Stimulated activated CD4-positive, alpha-beta T cell treated with anti-CD3 and anti-CD28 coated beads, Interleukin-1b, Interleukin-23, amount 100 ng/mL, for 1 hour (primary cell): Measurements from ENCODE around the gene IFI27L1.

Experiments used
- DNase-seq, 2 donors: peaks; one replicate each; pipeline ENCODE4 v3.0.0-alpha.2; 2020; ENCODE audit warnings: low read depth in 2 of 2

IFI27L1 gene

GRCh38 chr14:94113908-94114588 lies 32.9 kb downstream of the IFI27L1 start:
- DNase-seq = no peak

DNA sequence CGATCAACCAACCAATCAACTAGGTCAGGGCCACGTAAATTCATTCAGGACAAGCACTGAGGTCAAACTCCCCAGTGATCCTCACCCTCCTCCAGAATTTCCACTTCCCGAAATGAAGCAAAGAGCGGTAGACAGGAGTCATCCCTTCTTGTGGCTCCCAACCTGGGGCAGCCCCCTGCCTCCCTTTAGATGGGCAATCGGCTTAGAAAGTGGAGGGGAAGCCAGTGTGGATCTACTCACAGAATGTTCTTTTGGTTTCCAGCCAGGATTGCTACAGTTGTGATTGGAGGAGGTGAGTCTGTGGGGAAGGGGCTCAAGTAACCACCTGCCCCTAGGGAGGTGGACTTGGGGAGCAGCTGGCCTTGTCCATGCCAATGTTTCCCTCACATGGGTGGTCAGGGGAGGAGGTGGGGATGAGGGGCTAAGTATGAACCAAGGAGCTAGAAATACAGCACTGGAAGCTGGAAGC lies 33.5 kb downstream of the IFI27L1 start:
- no peak for DNase-seq

- DNase-seq = no peak
Observed at GRCh38 chr14:94115058-94115591, 34.0 kb downstream of the IFI27L1 start.

GRCh38 chr14:94115631-94116030 lies 34.5 kb downstream of the IFI27L1 start:
- no peak for DNase-seq

DNA sequence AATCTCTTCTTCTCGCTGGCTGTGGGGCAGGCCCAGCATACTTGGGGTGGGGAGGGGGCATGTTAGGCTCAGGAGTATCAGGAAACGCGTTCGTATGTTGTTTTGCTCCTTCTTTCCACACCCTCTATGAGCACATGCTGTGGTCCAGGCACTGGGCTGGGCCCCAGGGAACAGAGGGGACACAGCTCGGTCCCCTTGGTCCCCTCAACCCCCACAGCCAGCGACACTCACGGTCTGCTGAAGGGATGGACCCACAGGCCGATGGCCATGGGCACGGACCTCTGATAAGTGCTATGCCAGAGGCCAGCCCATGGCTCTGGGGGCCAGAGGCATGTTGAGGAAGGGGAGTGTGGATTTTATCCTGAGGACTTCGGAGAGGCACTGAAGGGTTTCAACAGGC lies 35.6 kb downstream of the IFI27L1 start:
- no peak for DNase-seq

GRCh38 chr14:94117856-94118255 lies 36.7 kb downstream of the IFI27L1 start:
- DNase-seq = no peak

DNA sequence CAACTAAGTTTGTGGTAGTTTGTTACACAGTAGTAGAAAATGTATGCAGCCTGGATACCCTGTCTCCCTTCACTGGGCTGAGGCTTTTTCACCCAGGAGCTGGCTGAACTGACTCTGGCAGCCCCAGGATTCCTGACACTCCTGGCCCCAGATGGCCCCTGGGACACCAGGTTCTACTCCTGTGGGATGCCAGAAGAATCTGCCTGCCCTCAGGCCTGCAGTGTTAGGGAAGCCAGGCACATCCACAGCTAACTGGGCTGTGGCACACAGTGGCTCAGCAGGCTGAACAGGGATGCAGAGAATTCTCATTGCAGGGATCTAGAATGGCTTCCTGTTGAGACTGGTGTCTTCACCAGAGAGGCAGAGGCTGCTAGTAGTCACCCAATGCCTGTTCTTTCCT lies 38.0 kb downstream of the IFI27L1 start:
- DNase-seq = no peak

DNA sequence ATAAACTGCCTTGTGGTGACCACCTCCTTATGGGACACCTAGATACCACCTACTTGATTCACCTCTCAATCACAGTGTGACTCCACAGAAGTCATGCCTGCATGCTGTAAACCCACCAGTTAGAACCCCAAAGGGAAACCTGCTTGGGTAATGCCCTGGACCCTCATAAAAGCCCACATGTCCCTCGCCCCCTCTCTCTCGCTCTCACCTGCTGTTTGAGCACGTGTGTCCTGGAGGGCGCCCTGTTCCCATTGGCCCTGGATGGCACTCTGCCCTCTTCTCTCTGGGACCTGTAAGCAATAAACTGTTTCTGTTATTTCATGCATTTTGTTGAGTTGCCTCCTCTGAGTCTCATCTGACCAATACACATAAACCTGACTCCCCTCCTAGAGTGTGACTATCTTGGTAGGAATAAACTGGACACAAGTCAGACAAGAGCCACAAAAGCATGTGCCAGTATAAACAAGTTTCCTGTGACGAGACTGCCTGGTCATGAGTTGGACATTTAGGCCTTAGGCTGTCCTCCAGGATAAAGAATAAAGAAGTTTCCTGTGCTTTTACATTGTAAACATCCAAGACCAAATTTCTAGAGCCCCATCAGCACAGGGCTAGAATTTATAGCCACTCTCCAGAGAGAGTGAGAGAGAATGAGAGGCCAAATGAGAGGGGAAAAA lies 39.7 kb downstream of the IFI27L1 start:
- no peak for DNase-seq

DNA sequence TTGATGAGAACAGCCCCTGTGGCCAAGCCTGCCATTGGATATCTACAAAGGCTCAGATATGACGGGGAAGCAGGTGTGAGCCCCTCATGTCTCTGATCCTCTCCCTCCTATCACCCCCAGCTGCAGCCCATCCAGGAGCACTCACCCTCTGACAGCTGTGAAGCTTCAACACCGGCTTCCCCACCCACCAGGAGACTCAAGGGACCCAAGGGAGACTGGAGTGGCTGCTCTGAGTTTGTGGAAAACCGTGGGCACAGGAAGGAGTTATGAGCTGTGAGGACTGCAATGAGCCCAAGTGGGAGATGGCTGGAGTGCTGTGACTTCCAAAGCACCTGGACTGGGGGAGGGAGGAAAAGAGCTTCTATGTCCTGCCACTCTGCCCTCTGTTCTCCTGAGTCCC lies 40.4 kb downstream of the IFI27L1 start:
- DNase-seq = no peak

- DNase-seq = no peak
Observed at GRCh38 chr14:94122438-94122837, 41.3 kb downstream of the IFI27L1 start.

DNA sequence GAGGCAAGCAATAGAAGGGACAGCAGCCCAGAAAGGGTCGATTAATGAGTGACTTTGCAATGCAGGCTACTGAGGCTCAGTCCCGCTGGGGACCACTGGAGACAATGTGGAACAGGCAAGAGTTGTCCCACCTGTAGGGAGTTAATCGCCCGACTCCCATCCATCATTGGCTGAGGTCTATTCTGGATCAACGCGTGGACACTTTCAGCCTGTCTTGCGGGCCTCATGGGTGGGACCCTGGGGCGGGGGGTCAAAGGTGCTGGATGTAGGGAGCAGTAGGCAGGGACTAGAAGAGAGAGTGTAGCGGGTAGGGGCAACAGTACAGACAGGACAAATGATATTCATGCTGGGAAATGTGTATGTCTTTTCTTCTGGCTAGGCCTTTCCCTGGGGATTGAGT lies 42.2 kb downstream of the IFI27L1 start:
- no peak for DNase-seq

DNA sequence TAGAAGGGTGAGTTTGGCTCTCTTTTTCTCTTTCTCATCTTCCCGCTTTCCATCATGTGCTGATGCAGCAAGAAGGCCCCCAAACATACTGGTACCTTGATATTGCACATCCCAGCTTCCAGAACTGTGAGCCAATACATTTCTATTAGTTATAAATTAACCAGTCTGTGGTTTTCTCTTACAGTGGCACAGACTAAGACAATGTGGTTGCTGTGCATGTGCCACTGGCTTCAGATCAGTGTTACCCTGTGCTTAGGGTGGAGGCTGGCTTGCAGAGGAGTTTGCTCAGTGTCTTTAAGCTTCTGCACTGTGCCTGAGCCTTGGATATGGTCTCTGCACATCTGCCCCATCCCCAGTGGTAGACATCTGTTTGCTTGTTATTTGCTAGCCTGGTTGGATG lies 42.8 kb downstream of the IFI27L1 start:
- no peak for DNase-seq

GRCh38 chr14:94124582-94125377 lies 43.7 kb downstream of the IFI27L1 start:
- no peak for DNase-seq

GRCh38 chr14:94125659-94126418 lies 44.7 kb downstream of the IFI27L1 start:
- DNase-seq = no peak

DNA sequence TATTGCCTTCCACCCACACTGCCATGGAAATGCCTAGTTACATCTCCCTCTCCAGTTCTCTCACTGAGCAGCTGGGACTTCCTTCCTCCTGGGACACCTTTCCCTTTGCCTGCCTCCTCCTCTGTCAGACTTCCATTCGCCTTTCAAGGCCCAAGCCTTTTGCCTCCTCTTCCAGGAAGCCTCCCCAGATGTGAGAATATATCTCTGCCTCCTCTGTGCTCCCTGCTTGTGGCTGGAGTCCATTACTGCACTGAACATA lies 45.2 kb downstream of the IFI27L1 start:
- no peak for DNase-seq

DNA sequence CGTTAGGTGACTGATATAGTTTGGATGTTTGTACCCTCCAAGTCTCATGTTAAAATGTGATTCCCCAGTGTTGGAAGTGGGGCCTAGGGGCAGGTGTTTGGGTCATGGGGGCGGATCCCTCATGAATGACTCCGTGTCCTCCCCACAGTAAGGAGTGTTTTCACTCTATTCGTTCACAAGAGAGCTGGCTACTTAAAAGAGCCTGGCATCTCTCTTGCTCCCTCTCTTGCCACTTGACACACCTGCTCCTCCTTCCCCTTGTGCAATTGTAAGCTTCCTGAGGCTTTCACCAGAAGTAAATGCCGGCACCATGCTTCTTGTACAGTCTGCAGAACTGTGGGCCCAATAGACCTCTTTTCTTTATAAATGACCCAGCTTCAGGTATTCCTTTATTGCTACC lies 45.7 kb downstream of the IFI27L1 start:
- no peak for DNase-seq

GRCh38 chr14:94127330-94127729 lies 46.2 kb downstream of the IFI27L1 start:
- no peak for DNase-seq

GRCh38 chr14:94128216-94128839 lies 47.2 kb downstream of the IFI27L1 start:
- no peak for DNase-seq

DNA sequence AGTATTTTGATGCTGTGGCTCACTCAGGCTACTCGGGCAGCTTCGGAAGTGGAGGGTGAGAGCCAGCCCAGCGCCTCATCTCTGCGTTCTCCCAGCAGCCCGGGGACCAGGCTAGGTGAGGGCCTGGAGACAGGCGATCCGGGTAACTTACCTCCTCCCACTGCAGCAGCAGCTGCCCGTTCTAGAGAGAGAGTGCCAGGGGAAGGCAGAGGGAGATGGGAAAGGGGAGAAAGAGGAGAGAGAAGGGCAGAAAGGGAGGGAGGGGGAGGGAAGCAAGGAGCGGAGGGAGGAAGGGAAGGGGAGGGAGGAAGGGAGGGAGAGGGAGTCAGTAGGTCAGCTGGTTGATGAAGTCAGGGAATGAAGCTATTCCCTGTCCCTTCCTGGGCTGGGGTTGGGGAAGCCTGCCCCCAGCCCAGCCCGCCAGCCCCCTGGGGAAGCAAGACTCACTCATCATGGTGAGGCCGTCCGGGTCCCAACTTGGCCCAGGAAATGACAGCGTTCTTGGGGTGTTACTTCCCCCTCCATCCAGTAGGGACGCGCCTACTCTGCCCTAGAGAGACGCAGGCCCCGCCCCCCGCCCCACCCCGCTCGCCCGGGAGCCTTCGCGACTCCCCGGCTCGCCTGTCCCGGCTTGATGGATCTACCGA lies 48.1 kb downstream of the IFI27L1 start, which contains the start of gene IFI27L2:
Gene IFI27L2 (minus strand): TSS at position 494 of the 647 bp plus-strand sequence. CDS start 40 bp downstream, at position 454.
- DNase-seq = peak; percentile 12 to 31

DNA sequence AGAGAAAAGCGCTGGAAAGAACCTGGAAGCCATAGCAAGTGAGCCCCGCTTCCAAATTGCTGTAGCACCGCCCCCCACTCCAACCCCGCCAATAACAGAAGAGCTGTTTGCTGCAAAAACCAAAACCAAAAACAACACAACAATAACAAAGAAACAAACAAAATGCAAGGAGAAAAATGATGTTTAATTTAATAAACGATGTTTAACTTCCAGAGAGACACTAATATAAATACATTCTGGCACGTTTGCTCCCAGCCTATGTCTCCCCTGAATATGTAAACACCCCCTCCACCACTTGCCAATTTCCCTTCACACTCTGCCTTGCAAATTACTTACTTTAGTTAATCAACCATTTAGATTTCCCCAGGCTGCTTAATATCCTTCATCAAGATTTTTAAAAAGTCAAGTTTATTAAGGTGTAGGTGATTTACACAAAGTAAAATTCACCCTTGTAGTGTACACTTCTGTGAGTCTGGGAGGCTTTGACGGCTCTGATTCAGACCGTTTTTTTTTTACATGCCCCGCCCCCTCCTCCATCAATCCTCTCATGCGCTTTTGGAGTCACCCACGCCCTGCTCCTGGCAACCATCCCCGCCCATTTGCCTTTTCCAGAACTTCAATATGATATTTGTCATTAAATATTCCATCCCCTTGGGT lies 48.8 kb downstream of the IFI27L1 start:
- DNase-seq = no peak
